Ramos (cell line): Measurements from ENCODE around the gene CHRFAM7A.
"Not testable (repeated sequence)": the region's sequence is repeated elsewhere in the genome, so short reads cannot be mapped to it uniquely, and the experiment has no call there.

Experiments
- in situ Hi-C: fragments of 300-500 bp; cut with MboI; formaldehyde crosslinking; loops from one replicate; pipeline ENCODE4 v1.14.3; 2022; ENCODE audit warnings: low sequenced_read_pairs; ENCODE audit not compliant: unreplicated experiment

Gene CHRFAM7A

GRCh38 chr15:30392766-30393663, at the start of gene CHRFAM7A:
Gene CHRFAM7A (minus strand): TSS chr15:30393540. CDS start chr15:30383351, 10,189 bp downstream.
- in situ Hi-C loops: loop anchor here (25.0 kb wide), 1 partner anchor 1744 kb away; no protein-coding TSS in a partner anchor

GRCh38 chr15:30438348-30438747, 45.0 kb upstream of the CHRFAM7A start:
- in situ Hi-C loops: not testable (repeated sequence)

- in situ Hi-C loops: not testable (repeated sequence)
These were observed 42.5 kb upstream of the CHRFAM7A start for GRCh38 chr15:30435878-30436277.

GRCh38 chr15:30420723-30421122, 27.4 kb upstream of the CHRFAM7A start:
- in situ Hi-C loops: not testable (repeated sequence)

GRCh38 chr15:30414160-30414559, 20.8 kb upstream of the CHRFAM7A start, which contains the start of gene GOLGA8R:
Gene GOLGA8R (minus strand): TSS chr15:30414260. CDS start chr15:30414162, 98 bp downstream.
- in situ Hi-C loops: not testable (repeated sequence)

GRCh38 chr15:30407636-30408035, 14.3 kb upstream of the CHRFAM7A start:
- in situ Hi-C loops: not testable (repeated sequence)

GRCh38 chr15:30398988-30399387, 5.6 kb upstream of the CHRFAM7A start:
- in situ Hi-C loops: loop anchor here (25.0 kb wide), 1 partner anchor 1738 kb away; no protein-coding TSS in a partner anchor

GRCh38 chr15:30393664-30393991, 288 bp upstream of the CHRFAM7A start:
- in situ Hi-C loops: loop anchor here (25.0 kb wide), 1 partner anchor 1744 kb away; no protein-coding TSS in a partner anchor

- in situ Hi-C loops: loop anchor here (25.0 kb wide), 1 partner anchor 1751 kb away; no protein-coding TSS in a partner anchor
These were observed 6.9 kb downstream of the CHRFAM7A start for GRCh38 chr15:30386318-30386887.

- in situ Hi-C loops: loop anchor here (25.0 kb wide), 1 partner anchor 1760 kb away; no protein-coding TSS in a partner anchor
These were observed 16.3 kb downstream of the CHRFAM7A start for GRCh38 chr15:30377082-30377413.

- in situ Hi-C loops: loop anchor here (25.0 kb wide), 1 partner anchor 1761 kb away; no protein-coding TSS in a partner anchor
These were observed 16.8 kb downstream of the CHRFAM7A start for GRCh38 chr15:30376375-30377081.

- in situ Hi-C loops: loop anchor here (25.0 kb wide), 1 partner anchor 1761 kb away; no protein-coding TSS in a partner anchor
These were observed 17.5 kb downstream of the CHRFAM7A start for GRCh38 chr15:30375872-30376271.

GRCh38 chr15:30374862-30375261, 18.5 kb downstream of the CHRFAM7A start:
- in situ Hi-C loops: loop anchor here (25.0 kb wide), 1 partner anchor 1762 kb away; no protein-coding TSS in a partner anchor

- in situ Hi-C loops: not testable (repeated sequence)
These were observed 25.1 kb downstream of the CHRFAM7A start for GRCh38 chr15:30368271-30368670.

GRCh38 chr15:30367246-30367645, 26.1 kb downstream of the CHRFAM7A start:
- in situ Hi-C loops: not testable (repeated sequence)

GRCh38 chr15:30361404-30361803, 31.9 kb downstream of the CHRFAM7A start:
- in situ Hi-C loops: not testable (repeated sequence)

- in situ Hi-C loops: not testable (repeated sequence)
These were observed 32.4 kb downstream of the CHRFAM7A start for GRCh38 chr15:30360990-30361389.

GRCh38 chr15:30355043-30355442, 38.3 kb downstream of the CHRFAM7A start:
- in situ Hi-C loops: not testable (repeated sequence)

GRCh38 chr15:30349803-30350202, 43.5 kb downstream of the CHRFAM7A start:
- in situ Hi-C loops: not testable (repeated sequence)

- in situ Hi-C loops: not testable (repeated sequence)
These were observed 56.8 kb downstream of the CHRFAM7A start for GRCh38 chr15:30336584-30336983.
